Stimulated activated CD4-positive, alpha-beta T cell treated with anti-CD3 and anti-CD28 coated beads, Interleukin-1b, Interleukin-23, amount 100 ng/mL, for 4 hours (primary cell): ENCODE data around the gene UFC1.
A peak's percentile ranks its signal among the peaks of the same experiment; 100 is the strongest.

ENCODE experiments used
- DNase-seq, 2 donors: peaks; one replicate each; pipeline ENCODE4 v3.0.0-alpha.2; 2020; ENCODE audit warnings: low read depth in 2 of 2

The UFC1 gene

GRCh38 chr1:161133220-161133740, 20.5 kb upstream of the UFC1 start:
- no peak for DNase-seq

- DNase-seq: no peak
These were observed 15.9 kb upstream of the UFC1 start for GRCh38 chr1:161137881-161138280.

- DNase-seq: no peak
These were observed 15.3 kb upstream of the UFC1 start for GRCh38 chr1:161138431-161138830.

GRCh38 chr1:161139766-161140165, 14.0 kb upstream of the UFC1 start:
- peak in 1 of 2 donors; percentile 52 for DNase-seq

- no peak for DNase-seq
These were observed 12.9 kb upstream of the UFC1 start for GRCh38 chr1:161140755-161141400.

GRCh38 chr1:161145832-161146231, 7.9 kb upstream of the UFC1 start:
- no peak for DNase-seq

- DNase-seq: no peak
These were observed 602 bp upstream of the UFC1 start for GRCh38 chr1:161153176-161153575.

- DNase-seq: no peak
These were observed 4.1 kb downstream of the UFC1 start for GRCh38 chr1:161157867-161158266.

GRCh38 chr1:161158316-161159010, 4.7 kb downstream of the UFC1 start:
- DNase-seq: no peak

- DNase-seq: peak; percentile 85 to 87
These were observed 5.5 kb downstream of the UFC1 start, which contains the start of gene USP21 for GRCh38 chr1:161159087-161159912. USP21 (plus strand) TSS chr1:161159500; CDS start chr1:161160641, 1,141 bp downstream.

GRCh38 chr1:161159913-161160243, 6.1 kb downstream of the UFC1 start:
- no peak for DNase-seq

- DNase-seq: no peak
These were observed 6.9 kb downstream of the UFC1 start for GRCh38 chr1:161160671-161161145.

GRCh38 chr1:161161652-161162051, 7.9 kb downstream of the UFC1 start:
- DNase-seq: no peak

GRCh38 chr1:161162052-161162451, 8.3 kb downstream of the UFC1 start:
- DNase-seq: no peak

GRCh38 chr1:161162806-161163205, 9.0 kb downstream of the UFC1 start:
- no peak for DNase-seq

- no peak for DNase-seq
These were observed 10.0 kb downstream of the UFC1 start for GRCh38 chr1:161163793-161164192.

- DNase-seq: no peak
These were observed 11.3 kb downstream of the UFC1 start for GRCh38 chr1:161164901-161165610.

GRCh38 chr1:161165742-161166668, 12.2 kb downstream of the UFC1 start, which contains the start of gene PPOX:
PPOX (plus strand) TSS chr1:161166426; CDS start chr1:161166848, 422 bp downstream.
- DNase-seq: peak; percentile 79 to 83

GRCh38 chr1:161166669-161167548, 13.1 kb downstream of the UFC1 start:
- DNase-seq: no peak
